ENCODE results near the gene FMR1.

The FMR1 gene

GRCh38 chrX:147933815-147934214, 22.1 kb downstream of the FMR1 start:
- Histone ChIP-seq H3K36me3 (peaks cover 7 to 22% (median 12%) of the 10 kb centered on the region in 3 donors), H3K9me3 (no peaks in the 10 kb centered on the region), H3K4me3 (no peak overlapping the region), H3K27me3 (no peaks in the 10 kb centered on the region), H3K4me1 (no peaks in the 10 kb centered on the region), H3K27ac (no peak overlapping the region)
- intact Hi-C loops (cut with DNase I; ENCODE audit: low total_unique reads) = no loop called here
- no peak for DNase-seq
- no peak for TF ChIP-seq CTCF (IDR thresholded peaks at IDR 0.05)

GRCh38 chrX:147935156-147935758, 23.5 kb downstream of the FMR1 start:
- intact Hi-C loops (cut with DNase I; ENCODE audit: low total_unique reads) = no loop called here
- TF ChIP-seq CTCF (IDR thresholded peaks at IDR 0.05) = no peak
- no peak overlapping the region for H3K4me3 ChIP-seq
- no peak for DNase-seq
- no peaks in the 10 kb centered on the region for H3K9me3 ChIP-seq
- H3K36me3 ChIP-seq = peaks cover 7 to 24% (median 12%) of the 10 kb centered on the region in 3 donors
- H3K4me1 ChIP-seq = no peaks in the 10 kb centered on the region
- H3K27ac ChIP-seq = no peak overlapping the region
- no peaks in the 10 kb centered on the region for H3K27me3 ChIP-seq

- intact Hi-C loops (cut with DNase I; ENCODE audit: low total_unique reads) = no loop called here
- no peak for TF ChIP-seq CTCF (IDR thresholded peaks at IDR 0.05)
- no peak for DNase-seq
- Histone ChIP-seq H3K36me3 (peaks cover 6 to 50% (median 9%) of the 10 kb centered on the region in 3 donors), H3K27me3 (no peaks in the 10 kb centered on the region), H3K9me3 (no peaks in the 10 kb centered on the region), H3K4me1 (no peaks in the 10 kb centered on the region), H3K4me3 (no peak overlapping the region), H3K27ac (no peak overlapping the region)
Measured at GRCh38 chrX:147945286-147945685, 33.6 kb downstream of the FMR1 start.

- TF ChIP-seq CTCF (IDR thresholded peaks at IDR 0.05) = no peak
- no peak overlapping the region for H3K4me3 ChIP-seq
- H3K4me1 ChIP-seq = no peaks in the 10 kb centered on the region
- peaks cover 6 to 30% (median 9%) of the 10 kb centered on the region in 3 donors for H3K36me3 ChIP-seq
- no peak for DNase-seq
- no peaks in the 10 kb centered on the region for H3K27me3 ChIP-seq
- intact Hi-C loops (cut with DNase I; ENCODE audit: low total_unique reads) = no loop called here
- no peak overlapping the region for H3K27ac ChIP-seq
- H3K9me3 ChIP-seq = no peaks in the 10 kb centered on the region
Measured at GRCh38 chrX:147948531-147948930, 36.8 kb downstream of the FMR1 start.

GRCh38 chrX:147950352-147950751, 38.6 kb downstream of the FMR1 start:
- Histone ChIP-seq H3K27me3 (no peaks in the 10 kb centered on the region), H3K4me3 (no peak overlapping the region), H3K36me3 (peaks cover 0 to 20% (median 9%) of the 10 kb centered on the region in 3 donors), H3K9me3 (no peaks in the 10 kb centered on the region), H3K4me1 (no peaks in the 10 kb centered on the region), H3K27ac (no peak overlapping the region)
- no peak for DNase-seq
- intact Hi-C loops (cut with DNase I; ENCODE audit: low total_unique reads) = no loop called here
- no peak for TF ChIP-seq CTCF (IDR thresholded peaks at IDR 0.05)

GRCh38 chrX:147953976-147954375, 42.3 kb downstream of the FMR1 start:
- no peaks in the 10 kb centered on the region for H3K9me3 ChIP-seq
- H3K4me3 ChIP-seq = no peak overlapping the region
- no peak overlapping the region for H3K27ac ChIP-seq
- intact Hi-C loops (cut with DNase I; ENCODE audit: low total_unique reads) = no loop called here
- H3K36me3 ChIP-seq = no peaks in the 10 kb centered on the region
- no peaks in the 10 kb centered on the region for H3K27me3 ChIP-seq
- no peak for TF ChIP-seq CTCF (IDR thresholded peaks at IDR 0.05)
- DNase-seq = peak in 1 of 2 donors; percentile 24
- H3K4me1 ChIP-seq = no peaks in the 10 kb centered on the region

Data from tibial artery (tissue), 4 donors.